Mesenchymal stem cell (in vitro differentiated cells and primary cell): ENCODE results near the gene DUSP1.

ENCODE experiments used
- DNase-seq: peaks from one replicate; pipeline ENCODE4 v3.0.0-alpha.2; 2013
- H2AFZ ChIP-seq: one replicate; pipeline ENCODE4 v1.6.1; 2013; ENCODE audit warnings: low read depth, mild to moderate bottlenecking, control low read depth, inconsistent platforms, low read length, moderate library complexity
- H2AK5ac ChIP-seq: 2 replicates; pipeline ENCODE4 v1.6.1; 2013; ENCODE audit warnings: low read length, moderate library complexity, mild to moderate bottlenecking, inconsistent platforms; ENCODE audit not compliant: severe bottlenecking
- H2BK120ac ChIP-seq: one replicate; pipeline ENCODE4 v1.6.1; 2013; ENCODE audit warnings: low read depth, mild to moderate bottlenecking, inconsistent platforms, low read length, moderate library complexity
- H2BK12ac ChIP-seq, 2 experiments: one replicate each; pipeline ENCODE4 v1.6.1; 2013; ENCODE audit warnings: inconsistent platforms in 2 of 2, low read length in 2 of 2, mild to moderate bottlenecking in 2 of 2, moderate library complexity in 2 of 2, control low read depth in 1 of 2
- H2BK15ac ChIP-seq: one replicate; pipeline ENCODE4 v1.6.1; 2013; ENCODE audit warnings: mild to moderate bottlenecking, low read depth, inconsistent platforms; ENCODE audit not compliant: poor library complexity, severe bottlenecking
- H2BK5ac ChIP-seq: 2 replicates; pipeline ENCODE4 v1.6.1; 2013; ENCODE audit warnings: low read depth, mild to moderate bottlenecking, low read length, control low read depth, inconsistent platforms; ENCODE audit not compliant: poor library complexity, severe bottlenecking
- H3K14ac ChIP-seq, 2 experiments: one replicate each; pipeline ENCODE4 v1.6.1; 2013; ENCODE audit warnings: inconsistent platforms in 2 of 2, low read length in 2 of 2, control low read depth in 1 of 2, mild to moderate bottlenecking in 1 of 2, moderate library complexity in 1 of 2
- H3K18ac ChIP-seq, 2 experiments: one replicate each; pipeline ENCODE4 v1.6.1; 2013; ENCODE audit warnings: inconsistent platforms in 2 of 2, low read length in 2 of 2, control low read depth in 1 of 2, low read depth in 1 of 2, mild to moderate bottlenecking in 1 of 2
- H3K23ac ChIP-seq, 2 experiments: one replicate each; pipeline ENCODE4 v1.6.1; 2013; ENCODE audit warnings: inconsistent platforms in 2 of 2, low read length in 2 of 2, mild to moderate bottlenecking in 2 of 2, moderate library complexity in 2 of 2, control low read depth in 1 of 2
- H3K27ac ChIP-seq: 2 replicates; pipeline ENCODE4 v1.5.1; 2013; ENCODE audit warnings: mild to moderate bottlenecking, moderate library complexity, low read length, control low read depth, inconsistent platforms; ENCODE audit not compliant: poor library complexity, severe bottlenecking
- H3K27me3 ChIP-seq, 2 experiments: 2 replicates each; pipeline versions ENCODE4 v1.6.1 to v1.7.0; 2013; ENCODE audit warnings: low read length in 2 of 2, mild to moderate bottlenecking in 2 of 2, moderate library complexity in 2 of 2, control low read depth in 1 of 2, inconsistent platforms in 1 of 2; ENCODE audit not compliant: control insufficient read depth in 1 of 2, insufficient read depth in 1 of 2
- H3K36me3 ChIP-seq, 2 experiments: 2 replicates each; pipeline versions ENCODE4 v1.6.1 to v1.7.0; 2013; ENCODE audit warnings: low read length in 2 of 2, control low read depth in 1 of 2, inconsistent platforms in 1 of 2, low read depth in 1 of 2, mild to moderate bottlenecking in 1 of 2; ENCODE audit not compliant: insufficient read depth in 2 of 2, control insufficient read depth in 1 of 2
- H3K4ac ChIP-seq, 2 experiments: one replicate each; pipeline ENCODE4 v1.6.1; 2013; ENCODE audit warnings: inconsistent platforms in 2 of 2, low read length in 2 of 2, mild to moderate bottlenecking in 2 of 2, moderate library complexity in 2 of 2, control low read depth in 1 of 2, low read depth in 1 of 2
- H3K4me1 ChIP-seq: 2 replicates; pipeline ENCODE4 v1.6.1; 2013; ENCODE audit warnings: low read depth, low read length, control low read depth; ENCODE audit not compliant: control insufficient read depth, insufficient read depth
- H3K4me2 ChIP-seq: 2 replicates; pipeline ENCODE4 v1.6.1; 2013; ENCODE audit warnings: low read length, mild to moderate bottlenecking, inconsistent platforms; ENCODE audit not compliant: poor library complexity, severe bottlenecking
- H3K4me3 ChIP-seq, 2 experiments: 2 replicates each; pipeline versions ENCODE4 v1.5.1 to v1.7.0; 2013; ENCODE audit warnings: low read length in 2 of 2, mild to moderate bottlenecking in 2 of 2, control low read depth in 1 of 2, low read depth in 1 of 2; ENCODE audit not compliant: insufficient read depth in 1 of 2
- H3K79me1 ChIP-seq: replicated peaks from 2 replicates; pipeline ENCODE4 v1.6.1; 2013; ENCODE audit warnings: mild to moderate bottlenecking, control low read depth, low read length, inconsistent platforms; ENCODE audit not compliant: poor library complexity, severe bottlenecking
- H3K9ac ChIP-seq: 2 replicates; pipeline ENCODE4 v1.7.0; 2013; ENCODE audit warnings: mild to moderate bottlenecking, low read length, moderate library complexity
- H3K9me3 ChIP-seq: 2 replicates; pipeline ENCODE4 v1.7.0; 2013; ENCODE audit warnings: mild to moderate bottlenecking, low read length; ENCODE audit not compliant: control insufficient read depth
- H4K8ac ChIP-seq: one replicate; pipeline ENCODE4 v1.6.1; 2013; ENCODE audit warnings: inconsistent platforms, mild to moderate bottlenecking, low read length, moderate library complexity
- H4K91ac ChIP-seq: one replicate; pipeline ENCODE4 v1.6.1; 2013; ENCODE audit warnings: mild to moderate bottlenecking, low read length, inconsistent platforms
- WGBS: methylation state at CpG from one replicate; pipeline ENCODE4 v1.1.7; 2013; ENCODE audit warnings: mixed read lengths; 5-methylcytosine and 5-hydroxymethylcytosine counted together

DUSP1 gene

GRCh38 chr5:172760136-172760535, 10.9 kb downstream of the DUSP1 start:
- no peaks in the 10 kb centered on the region for H3K27me3 ChIP-seq
- H3K27ac ChIP-seq = no peak overlapping the region

GRCh38 chr5:172758834-172759149, 12.2 kb downstream of the DUSP1 start:
- H3K23ac ChIP-seq = no peak overlapping the region
- H3K4me1 ChIP-seq = peaks cover 13% of the 10 kb centered on the region
- no peak overlapping the region for H2BK15ac ChIP-seq
- H3K36me3 ChIP-seq = no peaks in the 10 kb centered on the region
- peak overlapping the region in 1 of 2 experiments; percentile 13 for H3K18ac ChIP-seq
- H3K27me3 ChIP-seq = no peaks in the 10 kb centered on the region
- no peaks in the 10 kb centered on the region for H3K79me1 ChIP-seq
- H3K9ac ChIP-seq = peak overlapping the region; percentile 79
- H2BK12ac ChIP-seq = peak overlapping the region in 1 of 2 experiments; percentile 4
- H3K4ac ChIP-seq = peak overlapping the region in 1 of 2 experiments; percentile 5
- peak overlapping the region in 1 of 2 experiments; percentile 65 for H3K4me3 ChIP-seq
- peaks cover 8% of the 10 kb centered on the region for H3K9me3 ChIP-seq
- H2BK120ac ChIP-seq = no peak overlapping the region
- no peak overlapping the region for H3K27ac ChIP-seq
- H4K91ac ChIP-seq = peak overlapping the region; percentile 15
- DNase-seq = no peak
- H4K8ac ChIP-seq = peak overlapping the region; percentile 10
- H2BK5ac ChIP-seq = no peak overlapping the region
- H3K14ac ChIP-seq = no peak overlapping the region
- H3K4me2 ChIP-seq = no peak overlapping the region
- no peak overlapping the region for H2AFZ ChIP-seq
- H2AK5ac ChIP-seq = no peak overlapping the region
- WGBS = 93% methylated on average over 6 of the region's 6 CpGs

More at GRCh38 chr5:172760136-172760535, 10.9 kb downstream of the DUSP1 start:
- H3K4me2 ChIP-seq = no peak overlapping the region
- no peak overlapping the region for H4K91ac ChIP-seq
- H2BK12ac ChIP-seq = no peak overlapping the region
- no peak overlapping the region for H3K14ac ChIP-seq
- no peak overlapping the region for H2AFZ ChIP-seq
- H3K18ac ChIP-seq = no peak overlapping the region
- H2BK5ac ChIP-seq = no peak overlapping the region
- WGBS = 100% methylated on average over 1 of the region's 1 CpG
- no peak overlapping the region for H3K23ac ChIP-seq
- H3K9ac ChIP-seq = no peak overlapping the region
- H3K79me1 ChIP-seq = no peaks in the 10 kb centered on the region
- no peak overlapping the region for H2BK15ac ChIP-seq
- no peak overlapping the region for H2AK5ac ChIP-seq
- no peak for DNase-seq
- H3K36me3 ChIP-seq = no peaks in the 10 kb centered on the region
- H3K4me1 ChIP-seq = peaks cover 17% of the 10 kb centered on the region
- H3K4me3 ChIP-seq = peak overlapping the region in 1 of 2 experiments; percentile 65
- H3K9me3 ChIP-seq = peaks cover 8% of the 10 kb centered on the region
- no peak overlapping the region for H2BK120ac ChIP-seq
- H4K8ac ChIP-seq = no peak overlapping the region
- H3K4ac ChIP-seq = no peak overlapping the region

DNA sequence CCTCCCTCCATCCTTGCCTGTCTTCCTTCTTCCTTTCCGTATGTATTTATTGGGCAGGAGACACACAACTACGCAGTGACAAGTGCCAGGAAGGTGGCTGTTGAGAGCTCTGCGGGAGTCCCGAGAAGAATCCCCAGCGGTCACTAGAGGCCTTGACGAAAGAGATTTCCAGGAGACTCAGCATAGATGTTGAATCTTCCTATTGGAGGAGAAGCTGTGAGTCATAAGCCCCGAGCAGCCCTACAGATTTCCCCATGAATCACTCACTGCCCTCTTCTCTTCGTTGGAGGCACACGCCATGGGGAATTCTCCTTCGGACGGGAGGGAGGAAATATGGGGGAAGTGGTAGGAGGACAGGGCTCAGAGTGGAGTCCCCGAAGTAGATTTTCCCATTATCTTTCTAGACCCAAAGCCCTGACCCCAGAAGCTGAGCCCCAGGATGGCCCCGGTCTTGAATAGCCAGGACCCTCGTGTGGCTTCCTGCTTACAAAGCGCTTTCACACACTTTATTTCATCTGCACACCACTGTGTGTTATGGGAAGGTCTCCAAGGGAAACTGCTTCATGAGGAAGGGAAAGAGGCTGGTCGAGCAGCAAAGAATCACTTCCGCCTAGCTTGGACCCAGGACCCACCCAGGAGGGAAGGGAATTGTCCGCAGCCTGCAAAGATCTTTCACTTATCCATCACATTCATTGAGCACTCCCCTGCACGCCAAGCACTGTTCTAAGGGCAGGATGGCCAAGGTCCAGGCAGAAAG, 12.7 kb downstream of the DUSP1 start:
- peak overlapping the region; percentile 57 for H2BK120ac ChIP-seq
- peak overlapping the region; percentile 5 to 30 for H3K4ac ChIP-seq
- no peak overlapping the region for H3K4me2 ChIP-seq
- H3K23ac ChIP-seq = no peak overlapping the region
- H2BK15ac ChIP-seq = peak overlapping the region; percentile 92
- peak; percentile 100 for DNase-seq
- H2AFZ ChIP-seq = no peak overlapping the region
- H2BK12ac ChIP-seq = peak overlapping the region; percentile 33 to 94
- peaks cover 13% of the 10 kb centered on the region for H3K4me1 ChIP-seq
- no peak overlapping the region for H2BK5ac ChIP-seq
- H3K79me1 ChIP-seq = no peaks in the 10 kb centered on the region
- peak overlapping the region; percentile 82 for H4K91ac ChIP-seq
- H3K9ac ChIP-seq = peak overlapping the region; percentile 79
- H2AK5ac ChIP-seq = peak overlapping the region; percentile 45
- H3K4me3 ChIP-seq = peak overlapping the region in 1 of 2 experiments; percentile 65
- H3K27me3 ChIP-seq = no peaks in the 10 kb centered on the region
- H3K14ac ChIP-seq = no peak overlapping the region
- H3K9me3 ChIP-seq = peaks cover 8% of the 10 kb centered on the region
- no peaks in the 10 kb centered on the region for H3K36me3 ChIP-seq
- H3K27ac ChIP-seq = peak overlapping the region; percentile 36
- 23% methylated on average over 14 of the region's 19 CpGs for WGBS
- H4K8ac ChIP-seq = peak overlapping the region; percentile 93
- peak overlapping the region; percentile 13 to 98 for H3K18ac ChIP-seq

- no peak overlapping the region for H3K4me2 ChIP-seq
- peak overlapping the region; percentile 92 for H2BK15ac ChIP-seq
- H3K14ac ChIP-seq = no peak overlapping the region
- H3K18ac ChIP-seq = peak overlapping the region; percentile 13 to 98
- H3K4me1 ChIP-seq = peaks cover 13% of the 10 kb centered on the region
- no peak for DNase-seq
- peak overlapping the region; percentile 30 for H3K4ac ChIP-seq
- peak overlapping the region in 1 of 2 experiments; percentile 62 for H3K4me3 ChIP-seq
- peaks cover 8% of the 10 kb centered on the region for H3K9me3 ChIP-seq
- H2BK12ac ChIP-seq = peak overlapping the region; percentile 33 to 94
- H2BK120ac ChIP-seq = peak overlapping the region; percentile 57
- peak overlapping the region; percentile 93 for H4K8ac ChIP-seq
- no peaks in the 10 kb centered on the region for H3K36me3 ChIP-seq
- H3K79me1 ChIP-seq = no peaks in the 10 kb centered on the region
- peak overlapping the region; percentile 82 for H4K91ac ChIP-seq
- 88% methylated on average over 9 of the region's 9 CpGs for WGBS
- H2AFZ ChIP-seq = no peak overlapping the region
- peak overlapping the region; percentile 21 for H3K27ac ChIP-seq
- H2BK5ac ChIP-seq = peak overlapping the region; percentile 10
- peak overlapping the region; percentile 45 for H2AK5ac ChIP-seq
- H3K27me3 ChIP-seq = no peaks in the 10 kb centered on the region
- no peak overlapping the region for H3K23ac ChIP-seq
- H3K9ac ChIP-seq = peak overlapping the region; percentile 79
These were observed 13.5 kb downstream of the DUSP1 start for GRCh38 chr5:172757394-172758010.
